Mammary epithelial cell (primary cell): ENCODE measurements around the gene JADE2.

Experiments used
- EZH2 ChIP-seq: IDR thresholded peaks from 2 replicates; pipeline ENCODE4 v1.6.1; 2012; ENCODE audit warnings: low read length, inconsistent platforms, borderline replicate concordance
- TF ChIP-seq, protein P1 (sequence below), 2 donors: IDR thresholded peaks in 1 of 2; conservative IDR thresholded peaks in 1 of 2; 2 replicates each; pipeline ENCODE4 v1.5.1; 2011 to 2012; ENCODE audit warnings: inconsistent platforms in 2 of 2, low read length in 2 of 2, mild to moderate bottlenecking in 2 of 2, control low read depth in 1 of 2, low read depth in 1 of 2; ENCODE audit not compliant: insufficient read depth in 1 of 2; ENCODE audit errors: extremely low read depth in 1 of 2

DNA sequence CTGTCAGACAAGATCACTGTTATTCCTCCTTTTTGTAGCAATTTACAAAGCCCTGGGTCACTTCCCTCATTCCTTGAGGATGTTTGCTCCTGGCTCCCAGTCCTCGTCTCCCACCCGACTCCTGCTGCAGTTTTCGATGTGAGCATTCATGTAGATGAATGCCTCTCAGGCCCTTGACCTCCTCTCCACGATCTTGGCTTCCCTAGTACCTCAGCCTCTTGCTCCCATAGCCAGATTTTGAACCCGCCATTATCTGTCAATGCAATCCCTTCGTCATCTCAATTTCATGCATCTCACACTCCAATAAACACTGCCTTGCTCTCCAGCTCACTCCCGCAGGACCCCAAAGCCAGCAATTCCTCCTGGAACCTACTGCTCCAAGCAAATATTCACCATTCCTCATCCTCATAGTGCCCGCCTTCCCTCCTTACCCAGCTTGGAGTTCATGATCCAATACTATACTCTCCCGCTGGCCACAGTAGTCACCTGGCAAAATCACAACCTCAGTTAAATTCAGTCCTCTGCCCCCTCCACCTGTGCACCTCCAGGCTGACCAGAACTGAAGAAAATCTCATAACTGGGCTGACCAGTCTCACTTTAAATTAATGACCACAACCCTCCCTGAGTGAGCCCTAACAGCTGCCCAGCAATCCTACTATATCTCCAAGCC, 35.1 kb upstream of the JADE2 start:
- TF ChIP-seq, protein P1, sequence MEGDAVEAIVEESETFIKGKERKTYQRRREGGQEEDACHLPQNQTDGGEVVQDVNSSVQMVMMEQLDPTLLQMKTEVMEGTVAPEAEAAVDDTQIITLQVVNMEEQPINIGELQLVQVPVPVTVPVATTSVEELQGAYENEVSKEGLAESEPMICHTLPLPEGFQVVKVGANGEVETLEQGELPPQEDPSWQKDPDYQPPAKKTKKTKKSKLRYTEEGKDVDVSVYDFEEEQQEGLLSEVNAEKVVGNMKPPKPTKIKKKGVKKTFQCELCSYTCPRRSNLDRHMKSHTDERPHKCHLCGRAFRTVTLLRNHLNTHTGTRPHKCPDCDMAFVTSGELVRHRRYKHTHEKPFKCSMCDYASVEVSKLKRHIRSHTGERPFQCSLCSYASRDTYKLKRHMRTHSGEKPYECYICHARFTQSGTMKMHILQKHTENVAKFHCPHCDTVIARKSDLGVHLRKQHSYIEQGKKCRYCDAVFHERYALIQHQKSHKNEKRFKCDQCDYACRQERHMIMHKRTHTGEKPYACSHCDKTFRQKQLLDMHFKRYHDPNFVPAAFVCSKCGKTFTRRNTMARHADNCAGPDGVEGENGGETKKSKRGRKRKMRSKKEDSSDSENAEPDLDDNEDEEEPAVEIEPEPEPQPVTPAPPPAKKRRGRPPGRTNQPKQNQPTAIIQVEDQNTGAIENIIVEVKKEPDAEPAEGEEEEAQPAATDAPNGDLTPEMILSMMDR (conservative IDR thresholded peaks at IDR 0.05 in 1 of 2, IDR thresholded peaks at IDR 0.05 in 1 of 2; ENCODE audit: extremely low read depth in 1 of 2, insufficient read depth in 1 of 2, low read depth in 1 of 2, low read length in 2 of 2) = no peak
- TF ChIP-seq EZH2 = no peak
